Chondrocyte (in vitro differentiated cells): ENCODE data around the gene PCCA. TPM values are rescaled to one million over a fixed set of nuclear protein-coding genes. Genes with fewer than 3 reads are reported as not detected.

Source experiments
- DNase-seq: peaks from one replicate; pipeline ENCODE4 v3.0.0; 2021; ENCODE audit warnings: mixed read lengths, low spot score
- H3K27ac Mint-ChIP-seq: one replicate; pipeline ENCODE4 v1.8.0; 2021; ENCODE audit warnings: mild to moderate bottlenecking, moderate library complexity, mixed read lengths; ENCODE audit not compliant: unreplicated experiment
- H3K27me3 Mint-ChIP-seq: 2 replicates; pipeline ENCODE4 v1.8.0; 2021; ENCODE audit warnings: low read depth, mixed read lengths
- H3K36me3 Mint-ChIP-seq: 2 replicates; pipeline ENCODE4 v1.8.0; 2021; ENCODE audit warnings: low read depth, mixed read lengths
- H3K4me1 Mint-ChIP-seq: 2 replicates; pipeline ENCODE4 v1.8.0; 2021; ENCODE audit warnings: low read depth, mild to moderate bottlenecking, mixed read lengths
- H3K4me3 Mint-ChIP-seq: one replicate; pipeline ENCODE4 v1.8.0; 2021; ENCODE audit warnings: mild to moderate bottlenecking, moderate library complexity, mixed read lengths; ENCODE audit not compliant: unreplicated experiment
- H3K9me3 Mint-ChIP-seq: 2 replicates; pipeline ENCODE4 v1.8.0; 2021; ENCODE audit warnings: low read depth, mixed read lengths
- CTCF ChIP-seq: fragments of 200-600 bp; sonication (generic); IDR thresholded peaks from 2 replicates; pipeline ENCODE4 v1.5.0; 2021; ENCODE audit warnings: antibody characterized with exemption, mild to moderate bottlenecking, moderate library complexity
- total RNA-seq: library from RNA; stranded (reverse); gene quantifications from 3 replicates; pipeline ENCODE4 v1.2.1, GENCODE V29; 2021

Gene PCCA
- total RNA-seq, 1 donor from 2014 or later: 15.1 TPM

GRCh38 chr13:100045355-100045754 is 43.5 kb upstream of the PCCA start:
- Mint-ChIP-seq H3K27me3 (no peaks in the 10 kb centered on the region), H3K9me3 (no peaks in the 10 kb centered on the region), H3K4me1 (peaks cover under 1% of the 10 kb centered on the region), H3K36me3 (no peaks in the 10 kb centered on the region), H3K4me3 (no peak overlapping the region), H3K27ac (no peak overlapping the region)
- no peak for DNase-seq
- TF ChIP-seq CTCF: no peak

GRCh38 chr13:100051070-100051469 is 37.8 kb upstream of the PCCA start:
- no peaks in the 10 kb centered on the region for H3K4me1 Mint-ChIP-seq
- no peak for DNase-seq
- no peak for TF ChIP-seq CTCF
- H3K27ac Mint-ChIP-seq: no peak overlapping the region
- no peaks in the 10 kb centered on the region for H3K9me3 Mint-ChIP-seq
- no peaks in the 10 kb centered on the region for H3K27me3 Mint-ChIP-seq
- H3K4me3 Mint-ChIP-seq: no peak overlapping the region
- H3K36me3 Mint-ChIP-seq: no peaks in the 10 kb centered on the region

- TF ChIP-seq CTCF: no peak
- Mint-ChIP-seq H3K27me3 (no peaks in the 10 kb centered on the region), H3K4me3 (no peak overlapping the region), H3K4me1 (no peaks in the 10 kb centered on the region), H3K27ac (no peak overlapping the region), H3K9me3 (peaks cover 7% of the 10 kb centered on the region), H3K36me3 (no peaks in the 10 kb centered on the region)
- no peak for DNase-seq
Observed at GRCh38 chr13:100059827-100060226, 29.1 kb upstream of the PCCA start.

- Mint-ChIP-seq H3K4me1 (no peaks in the 10 kb centered on the region), H3K27me3 (no peaks in the 10 kb centered on the region), H3K9me3 (peaks cover 7% of the 10 kb centered on the region), H3K27ac (no peak overlapping the region), H3K36me3 (no peaks in the 10 kb centered on the region), H3K4me3 (no peak overlapping the region)
- DNase-seq: no peak
- no peak for TF ChIP-seq CTCF
Observed at GRCh38 chr13:100063333-100063732, 25.6 kb upstream of the PCCA start.

GRCh38 chr13:100063906-100064305 is 25.0 kb upstream of the PCCA start:
- Mint-ChIP-seq H3K27me3 (no peaks in the 10 kb centered on the region), H3K4me3 (no peak overlapping the region)

More at GRCh38 chr13:100063906-100064305, 25.0 kb upstream of the PCCA start:
- peaks cover 7% of the 10 kb centered on the region for H3K9me3 Mint-ChIP-seq
- H3K36me3 Mint-ChIP-seq: peaks cover 1% of the 10 kb centered on the region
- no peak for TF ChIP-seq CTCF
- no peak for DNase-seq
- no peak overlapping the region for H3K27ac Mint-ChIP-seq
- H3K4me1 Mint-ChIP-seq: no peaks in the 10 kb centered on the region
